Panc1 (cell line): Measurements from ENCODE around the gene OTUB1. TPM values are rescaled to one million over a fixed set of nuclear protein-coding genes. Genes with fewer than 3 reads are reported as not detected.
A peak's percentile ranks its signal among the peaks of the same experiment; 100 is the strongest.

Source experiments
- ATAC-seq: fragments of 200-7000 bp; cut with Tn5 transposase; 2 replicates; pipeline ENCODE4 v1.9.1; 2020; ENCODE audit warnings: mild to moderate bottlenecking, moderate library complexity
- BruUV-seq: library from RNA; stranded (reverse); fragments of 400-500 nt; replicated peaks from 2 replicates; lab custom pipeline; 2021; lab: Mats Ljungman, UMichigan
- CTCF ChIA-PET: fragments of 300-600 bp; sonication (Branson Sonifier 250); formaldehyde crosslinking; loops from one replicate; lab custom pipeline; 2022; ENCODE audit warnings: antibody characterized with exemption; lab: Charles Lee
- POLR2A ChIA-PET: fragments of 300-600 bp; sonication (Branson Sonifier 250); formaldehyde crosslinking; loops from one replicate; lab custom pipeline; 2022; ENCODE audit warnings: antibody characterized with exemption; lab: Charles Lee
- DNase-seq: peaks from one replicate; pipeline ENCODE4 v3.0.0-alpha.2; 2010; ENCODE audit warnings: low read depth, low spot score
- H3K27ac ChIP-seq: 2 replicates; pipeline ENCODE4 v1.5.1; 2011; ENCODE audit warnings: mild to moderate bottlenecking, low read length, inconsistent platforms
- H3K27me3 ChIP-seq: fragments of 200-500 bp; sonication (Bioruptor generic); 2 replicates; pipeline ENCODE4 v1.6.0; 2014; ENCODE audit warnings: low read length, inconsistent platforms; ENCODE audit not compliant: control insufficient read depth, insufficient read depth
- H3K36me3 ChIP-seq: fragments of 200-500 bp; sonication (Bioruptor generic); 2 replicates; pipeline ENCODE4 v1.5.1; 2014; ENCODE audit warnings: inconsistent platforms, mild to moderate bottlenecking, low read length, moderate library complexity; ENCODE audit not compliant: control insufficient read depth, insufficient read depth
- H3K4me1 ChIP-seq: 2 replicates; pipeline ENCODE4 v1.5.1; 2011; ENCODE audit warnings: inconsistent platforms, mild to moderate bottlenecking, low read length, moderate library complexity; ENCODE audit not compliant: control insufficient read depth, insufficient read depth
- H3K4me3 ChIP-seq, 2 experiments: 2 replicates each; pipeline ENCODE4 v1.5.1; 2011 to 2012; ENCODE audit warnings: low read depth in 2 of 2, low read length in 2 of 2, mild to moderate bottlenecking in 2 of 2, inconsistent platforms in 1 of 2, moderate library complexity in 1 of 2
- H3K9me3 ChIP-seq: fragments of 200-500 bp; sonication (Bioruptor generic); 2 replicates; pipeline ENCODE4 v1.5.1; 2014; ENCODE audit warnings: low read depth, mild to moderate bottlenecking, inconsistent platforms, low read length, moderate library complexity; ENCODE audit not compliant: control insufficient read depth, insufficient read depth
- POLR2AphosphoS5 ChIP-seq: IDR thresholded peaks from 2 replicates; pipeline ENCODE4 v1.6.1; 2012; ENCODE audit warnings: mild to moderate bottlenecking, low read depth, low read length, moderate library complexity
- SIN3A ChIP-seq: IDR thresholded peaks from 2 replicates; pipeline ENCODE4 v1.6.1; 2012; ENCODE audit warnings: low read depth, mild to moderate bottlenecking, low read length, moderate library complexity, borderline replicate concordance; ENCODE audit not compliant: insufficient read depth
- TCF7L2 ChIP-seq: IDR thresholded peaks from 2 replicates; pipeline ENCODE4 v1.6.1; 2011; ENCODE audit warnings: mild to moderate bottlenecking, low read depth, low read length, inconsistent platforms
- in situ Hi-C: cut with HindIII; loops from 2 replicates; pipeline ENCODE4 v1.10.0; 2016; ENCODE audit warnings: low sequenced_read_pairs, low pct_unique_long_range_greater_than_20kb
- intact Hi-C: fragments of 100-400 bp; cut with micrococcal nuclease; formaldehyde crosslinking; loops from one replicate; pipeline ENCODE4 v1.10.0; 2022; ENCODE audit not compliant: unreplicated experiment
- total RNA-seq: library from RNA; stranded (reverse); gene quantifications from one replicate; pipeline ENCODE4 v1.2.1, GENCODE V29; 2021; ENCODE audit not compliant: unreplicated experiment
- TF ChIP-seq, protein P1 (sequence below), 2 experiments: IDR thresholded peaks; 2 replicates each; pipeline ENCODE4 v1.6.1; 2011 to 2012; ENCODE audit warnings: low read depth in 2 of 2, control low read depth in 1 of 2, low read length in 1 of 2, mild to moderate bottlenecking in 1 of 2, moderate library complexity in 1 of 2; ENCODE audit not compliant: insufficient read depth in 1 of 2
- TF ChIP-seq, protein P2 (sequence below): fragments of 450-650 bp; IDR thresholded peaks from 2 replicates; pipeline ENCODE4 v1.5.1; 2017; ENCODE audit warnings: mild to moderate bottlenecking

The OTUB1 gene
- total RNA-seq, 1 experiment from 2014 or later, result 118 TPM

DNA sequence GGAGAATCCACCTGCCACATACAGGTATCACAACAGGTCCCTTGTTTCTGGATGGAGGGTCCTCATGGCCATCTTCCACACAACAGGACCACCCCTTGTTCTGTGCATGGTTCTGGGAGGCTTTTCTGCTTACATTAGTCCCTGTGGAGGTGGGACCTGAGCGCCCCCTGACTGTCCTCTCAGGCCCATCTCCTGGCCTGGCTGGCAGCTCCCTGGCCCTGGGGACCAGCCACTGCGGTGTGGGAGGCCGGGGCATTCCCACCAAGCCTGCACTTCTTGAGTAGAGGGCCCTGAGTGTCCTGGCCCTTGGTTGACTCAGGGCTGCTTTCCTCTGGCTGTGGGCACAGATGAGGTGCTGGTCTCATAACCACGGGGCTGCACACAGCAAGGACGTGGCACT is 6.8 kb upstream of the OTUB1 start:
- TF ChIP-seq, protein P1, sequence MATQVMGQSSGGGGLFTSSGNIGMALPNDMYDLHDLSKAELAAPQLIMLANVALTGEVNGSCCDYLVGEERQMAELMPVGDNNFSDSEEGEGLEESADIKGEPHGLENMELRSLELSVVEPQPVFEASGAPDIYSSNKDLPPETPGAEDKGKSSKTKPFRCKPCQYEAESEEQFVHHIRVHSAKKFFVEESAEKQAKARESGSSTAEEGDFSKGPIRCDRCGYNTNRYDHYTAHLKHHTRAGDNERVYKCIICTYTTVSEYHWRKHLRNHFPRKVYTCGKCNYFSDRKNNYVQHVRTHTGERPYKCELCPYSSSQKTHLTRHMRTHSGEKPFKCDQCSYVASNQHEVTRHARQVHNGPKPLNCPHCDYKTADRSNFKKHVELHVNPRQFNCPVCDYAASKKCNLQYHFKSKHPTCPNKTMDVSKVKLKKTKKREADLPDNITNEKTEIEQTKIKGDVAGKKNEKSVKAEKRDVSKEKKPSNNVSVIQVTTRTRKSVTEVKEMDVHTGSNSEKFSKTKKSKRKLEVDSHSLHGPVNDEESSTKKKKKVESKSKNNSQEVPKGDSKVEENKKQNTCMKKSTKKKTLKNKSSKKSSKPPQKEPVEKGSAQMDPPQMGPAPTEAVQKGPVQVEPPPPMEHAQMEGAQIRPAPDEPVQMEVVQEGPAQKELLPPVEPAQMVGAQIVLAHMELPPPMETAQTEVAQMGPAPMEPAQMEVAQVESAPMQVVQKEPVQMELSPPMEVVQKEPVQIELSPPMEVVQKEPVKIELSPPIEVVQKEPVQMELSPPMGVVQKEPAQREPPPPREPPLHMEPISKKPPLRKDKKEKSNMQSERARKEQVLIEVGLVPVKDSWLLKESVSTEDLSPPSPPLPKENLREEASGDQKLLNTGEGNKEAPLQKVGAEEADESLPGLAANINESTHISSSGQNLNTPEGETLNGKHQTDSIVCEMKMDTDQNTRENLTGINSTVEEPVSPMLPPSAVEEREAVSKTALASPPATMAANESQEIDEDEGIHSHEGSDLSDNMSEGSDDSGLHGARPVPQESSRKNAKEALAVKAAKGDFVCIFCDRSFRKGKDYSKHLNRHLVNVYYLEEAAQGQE (IDR thresholded peaks at IDR 0.05; ENCODE audit: insufficient read depth in 1 of 2, low read depth in 2 of 2, low read length in 1 of 2), result no peak
- no peak for TF ChIP-seq TCF7L2
- DNase-seq (no peak), ATAC-seq (no peak)
- ChIA-PET POLR2A (interaction anchor here (0.7 kb wide), 1 partner anchor 28 kb away, joined by 3 read pairs; no protein-coding TSS in a partner anchor), CTCF (no interaction called here)
- BruUV-seq, result no TSS peak
- Histone ChIP-seq H3K27me3 (no peaks in the 10 kb centered on the region), H3K9me3 (no peaks in the 10 kb centered on the region), H3K27ac (no peak overlapping the region), H3K4me1 (peaks cover 22% of the 10 kb centered on the region), H3K36me3 (no peaks in the 10 kb centered on the region), H3K4me3 (no peak overlapping the region)
- in situ Hi-C loops (no loop called here), intact Hi-C loops (no loop called here)

DNA sequence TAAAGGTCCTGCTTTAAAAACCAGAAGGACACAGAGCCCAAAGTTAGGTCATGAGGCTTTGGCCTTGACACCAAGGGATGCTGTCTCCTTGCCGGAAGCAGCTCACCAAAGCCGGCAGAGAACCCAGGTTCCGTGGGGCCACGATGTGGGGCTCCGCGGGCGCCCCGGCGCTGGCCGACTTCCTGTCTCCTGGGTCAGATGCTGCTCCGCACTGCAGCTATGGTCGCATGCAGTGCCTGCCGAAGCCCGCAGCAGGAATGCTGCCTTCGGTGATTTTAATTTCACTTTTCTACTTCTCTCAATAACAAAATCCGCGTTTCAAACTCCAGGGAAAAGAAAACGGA is 454 bp upstream of the OTUB1 start:
- ChIA-PET POLR2A (interaction anchor here (0.6 to 0.7 kb wide), 2 partner anchors 21 to 264 kb away, joined by 3 to 4 read pairs; no protein-coding TSS in a partner anchor), CTCF (no interaction called here)
- in situ Hi-C loops, result no loop called here
- peak overlapping the region; percentile 90 for H3K27ac ChIP-seq
- H3K9me3 ChIP-seq, result no peaks in the 10 kb centered on the region
- TF ChIP-seq TCF7L2 (no peak), POLR2AphosphoS5 (no peak)
- TF ChIP-seq, protein P2, sequence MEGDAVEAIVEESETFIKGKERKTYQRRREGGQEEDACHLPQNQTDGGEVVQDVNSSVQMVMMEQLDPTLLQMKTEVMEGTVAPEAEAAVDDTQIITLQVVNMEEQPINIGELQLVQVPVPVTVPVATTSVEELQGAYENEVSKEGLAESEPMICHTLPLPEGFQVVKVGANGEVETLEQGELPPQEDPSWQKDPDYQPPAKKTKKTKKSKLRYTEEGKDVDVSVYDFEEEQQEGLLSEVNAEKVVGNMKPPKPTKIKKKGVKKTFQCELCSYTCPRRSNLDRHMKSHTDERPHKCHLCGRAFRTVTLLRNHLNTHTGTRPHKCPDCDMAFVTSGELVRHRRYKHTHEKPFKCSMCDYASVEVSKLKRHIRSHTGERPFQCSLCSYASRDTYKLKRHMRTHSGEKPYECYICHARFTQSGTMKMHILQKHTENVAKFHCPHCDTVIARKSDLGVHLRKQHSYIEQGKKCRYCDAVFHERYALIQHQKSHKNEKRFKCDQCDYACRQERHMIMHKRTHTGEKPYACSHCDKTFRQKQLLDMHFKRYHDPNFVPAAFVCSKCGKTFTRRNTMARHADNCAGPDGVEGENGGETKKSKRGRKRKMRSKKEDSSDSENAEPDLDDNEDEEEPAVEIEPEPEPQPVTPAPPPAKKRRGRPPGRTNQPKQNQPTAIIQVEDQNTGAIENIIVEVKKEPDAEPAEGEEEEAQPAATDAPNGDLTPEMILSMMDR, result no peak
- intact Hi-C loops, result no loop called here
- ATAC-seq (peak; percentile 54), DNase-seq (no peak)
- H3K4me1 ChIP-seq, result peaks cover 26% of the 10 kb centered on the region
- no peaks in the 10 kb centered on the region for H3K27me3 ChIP-seq
- H3K4me3 ChIP-seq, result peak overlapping the region; percentile 89 to 93
- H3K36me3 ChIP-seq, result peaks cover 2% of the 10 kb centered on the region; the same call in 1 of the 2 replicates
- no TSS peak for BruUV-seq

DNA sequence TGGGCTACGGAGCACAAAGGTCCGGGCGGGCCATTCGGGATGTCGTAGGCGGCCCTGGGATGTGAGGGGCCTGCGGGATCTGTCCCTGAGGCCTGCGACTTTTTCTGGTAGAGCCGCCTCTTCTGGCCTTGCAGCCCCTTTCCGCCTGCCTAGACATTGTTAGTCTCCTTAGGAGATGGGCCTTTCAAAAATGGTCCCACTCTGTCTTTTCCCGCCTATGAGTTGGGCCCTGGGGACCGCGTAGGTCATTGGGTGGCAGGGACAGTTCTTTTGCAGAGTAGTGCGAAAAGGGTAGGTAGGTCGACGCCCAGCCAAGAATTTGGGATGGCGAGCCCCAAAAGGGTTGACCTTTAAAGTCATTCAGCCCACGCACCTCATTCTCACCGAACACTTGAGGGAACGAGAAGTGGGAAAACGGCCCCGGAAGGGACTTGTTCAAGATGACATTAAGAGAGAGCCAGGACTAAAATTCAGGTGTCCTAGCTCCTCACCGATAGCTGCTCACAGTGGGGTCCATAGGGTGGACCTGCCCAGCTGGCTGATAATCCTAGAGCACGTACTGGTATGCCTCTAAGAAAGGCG is 785 bp downstream of the OTUB1 start:
- in situ Hi-C loops (no loop called here), intact Hi-C loops (no loop called here)
- peak overlapping the region; percentile 90 for H3K27ac ChIP-seq
- CTCF ChIA-PET, result no interaction called here
- H3K4me3 ChIP-seq, result peak overlapping the region; percentile 89 to 93
- peaks cover 2% of the 10 kb centered on the region; the same call in 1 of the 2 replicates for H3K36me3 ChIP-seq
- POLR2A ChIA-PET, result no interaction called here
- peaks cover 21% of the 10 kb centered on the region for H3K4me1 ChIP-seq
- DNase-seq (no peak), ATAC-seq (no peak)
- H3K9me3 ChIP-seq, result no peaks in the 10 kb centered on the region
- no peaks in the 10 kb centered on the region for H3K27me3 ChIP-seq
- no TSS peak for BruUV-seq
- TF ChIP-seq, protein P2, result no peak
- TF ChIP-seq TCF7L2, result no peak
- TF ChIP-seq SIN3A, result no peak
- TF ChIP-seq, protein P1 (IDR thresholded peaks at IDR 0.05; ENCODE audit: insufficient read depth in 1 of 2, low read depth in 2 of 2, low read length in 1 of 2), result no peak
- TF ChIP-seq POLR2AphosphoS5, result no peak
